Keratinocyte (primary cell): ENCODE results near the gene TMUB1. TPM values are rescaled to one million over a fixed set of nuclear protein-coding genes. Genes with fewer than 3 reads are reported as not detected.

Source experiments
- DNase-seq: peaks from one replicate; pipeline ENCODE4 v3.0.0-alpha.2; 2011; ENCODE audit warnings: low read depth, missing footprints, low spot score
- FAIRE-seq: peaks from 2 replicates; lab custom pipeline; 2011; peaks lifted over from hg19 to GRCh38; lab: Jason Lieb, UNC
- H2AFZ ChIP-seq: 2 replicates; pipeline ENCODE4 v1.6.0; 2012; ENCODE audit warnings: low read length, control low read depth, inconsistent platforms; ENCODE audit not compliant: control insufficient read depth
- H3K27ac ChIP-seq: 2 replicates; pipeline ENCODE4 v1.5.1; 2011; ENCODE audit warnings: low read length; ENCODE audit not compliant: control insufficient read depth, insufficient read depth
- H3K27me3 ChIP-seq: 3 replicates; pipeline ENCODE4 v1.6.0; 2011; ENCODE audit warnings: low read length; ENCODE audit not compliant: control insufficient read depth, insufficient read depth; ENCODE audit errors: extremely low read depth
- H3K36me3 ChIP-seq, 2 experiments: 2 replicates in 1 of 2; 3 replicates in 1 of 2; pipeline ENCODE4 v1.5.1; 2011; ENCODE audit warnings: low read length in 2 of 2, mild to moderate bottlenecking in 1 of 2; ENCODE audit not compliant: control insufficient read depth in 2 of 2, insufficient read depth in 2 of 2; ENCODE audit errors: extremely low read depth in 1 of 2
- H3K4me1 ChIP-seq: 3 replicates; pipeline ENCODE4 v1.5.1; 2011; ENCODE audit warnings: low read length; ENCODE audit not compliant: control insufficient read depth, insufficient read depth; ENCODE audit errors: extremely low read depth
- H3K4me2 ChIP-seq: 3 replicates; pipeline ENCODE4 v1.6.0; 2011; ENCODE audit warnings: low read depth, low read length; ENCODE audit not compliant: control insufficient read depth, insufficient read depth; ENCODE audit errors: extremely low read depth
- H3K4me3 ChIP-seq, 3 experiments: fragments of 200-600 bp in 1 of 3; sonication (generic) in 1 of 3; 2 replicates in 2 of 3; 3 replicates in 1 of 3; pipeline ENCODE4 v1.5.1; 2011 to 2016; ENCODE audit warnings: low read length in 3 of 3, mild to moderate bottlenecking in 3 of 3, control low read depth in 2 of 3, inconsistent platforms in 1 of 3, low read depth in 1 of 3, mixed read lengths in 1 of 3, mixed run types in 1 of 3, moderate library complexity in 1 of 3; ENCODE audit not compliant: control insufficient read depth in 2 of 3, insufficient read depth in 2 of 3; ENCODE audit errors: extremely low read depth in 1 of 3
- H3K79me2 ChIP-seq: 2 replicates; pipeline ENCODE4 v1.6.0; 2012; ENCODE audit warnings: low read length; ENCODE audit not compliant: control insufficient read depth, insufficient read depth
- H3K9ac ChIP-seq: 3 replicates; pipeline ENCODE4 v1.6.0; 2011; ENCODE audit warnings: low read length; ENCODE audit not compliant: control insufficient read depth, insufficient read depth; ENCODE audit errors: extremely low read depth
- H3K9me1 ChIP-seq: 3 replicates; pipeline ENCODE4 v1.6.0; 2011; ENCODE audit warnings: low read length; ENCODE audit not compliant: control insufficient read depth, insufficient read depth; ENCODE audit errors: extremely low read depth
- H3K9me3 ChIP-seq: 2 replicates; pipeline ENCODE4 v1.5.1; 2012; ENCODE audit warnings: low read depth, low read length; ENCODE audit not compliant: control insufficient read depth
- H4K20me1 ChIP-seq: 3 replicates; pipeline ENCODE4 v1.6.0; 2011; ENCODE audit warnings: low read length; ENCODE audit not compliant: control insufficient read depth, insufficient read depth; ENCODE audit errors: extremely low read depth
- EZH2 ChIP-seq: IDR thresholded peaks from one replicate; pipeline ENCODE4 v1.6.1; 2012; ENCODE audit warnings: inconsistent platforms, mild to moderate bottlenecking, low read length, moderate library complexity
- dilution Hi-C: fragments of 300-500 bp; cut with MboI; formaldehyde crosslinking; loops from one replicate; pipeline ENCODE4 v1.7.0; 2020; ENCODE audit warnings: low sequenced_read_pairs; ENCODE audit not compliant: extremely low pct_ligation_motif_present
- polyA plus RNA-seq, 5 experiments: library from polyadenylated mRNA; depleted of rRNA in 3 of 5; stranded (reverse) in 3 of 5; stranded (forward) in 1 of 5; unstranded in 1 of 5; fragments of >200 nt; gene quantifications; 1 replicate in 1 of 5; 2 replicates in 3 of 5; 3 replicates in 1 of 5; pipeline versions ENCODE4 v1.2.1 to v1.2.3, GENCODE V29; 2011 to 2012; ENCODE audit warnings: missing spikeins in 2 of 5, low read depth in 1 of 5, low replicate concordance in 1 of 5
- TF ChIP-seq, protein P1 (sequence below), 3 experiments: IDR thresholded peaks in 1 of 3; conservative IDR thresholded peaks in 1 of 3; optimal IDR thresholded peaks in 1 of 3; 2 replicates in 2 of 3; 3 replicates in 1 of 3; pipeline versions ENCODE3 to v1.5.1; 2011; ENCODE audit warnings: low read length in 3 of 3, mild to moderate bottlenecking in 3 of 3, moderate library complexity in 2 of 3, control low read depth in 1 of 3, inconsistent platforms in 1 of 3; ENCODE audit not compliant: insufficient read depth in 2 of 3; ENCODE audit errors: extremely low read depth in 1 of 3

The TMUB1 gene
- polyA plus RNA-seq, 1 donor (not counting 4 experiments of a cell fraction or from before 2014, with no cell fraction given): 12.2 TPM

DNA sequence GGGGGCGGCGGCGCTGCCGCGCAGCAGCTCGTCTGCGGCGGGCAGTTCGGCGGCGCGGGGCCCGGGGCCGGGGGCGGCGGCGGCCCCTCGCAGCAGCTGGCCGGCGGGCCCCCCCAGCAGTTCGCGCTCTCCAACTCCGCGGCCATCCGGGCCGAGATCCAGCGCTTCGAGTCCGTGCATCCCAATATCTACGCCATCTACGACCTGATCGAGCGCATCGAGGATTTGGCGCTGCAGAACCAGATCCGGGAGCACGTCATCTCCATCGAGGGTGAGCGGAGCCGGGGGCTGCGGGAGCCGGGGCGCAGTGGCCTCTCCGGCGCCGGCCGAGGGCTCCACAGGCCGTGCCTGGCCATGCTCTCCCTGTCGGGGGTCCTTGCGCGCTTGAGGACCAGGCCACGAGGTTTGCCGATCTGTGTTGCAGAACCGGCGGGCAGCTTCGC is 3.5 kb upstream of the TMUB1 start:
- DNase-seq (no peak), FAIRE-seq (no peak)
- Histone ChIP-seq H2AFZ (peak overlapping the region; percentile 46), H3K9me3 (no peaks in the 10 kb centered on the region), H3K36me3 (peaks cover 0 to 5% of the 10 kb centered on the region in 2 experiments), H3K79me2 (peaks cover 59% of the 10 kb centered on the region), H3K4me2 (peak overlapping the region; percentile 99), H3K9ac (peak overlapping the region; percentile 93), H3K4me1 (peaks cover 33% of the 10 kb centered on the region), H3K4me3 (peak overlapping the region; percentile 80 to 90 (median 83)), H4K20me1 (peaks cover 4% of the 10 kb centered on the region), H3K27me3 (no peaks in the 10 kb centered on the region), H3K9me1 (no peaks in the 10 kb centered on the region), H3K27ac (peak overlapping the region; percentile 92)
- dilution Hi-C loops: no loop called here
- TF ChIP-seq EZH2: no peak
- TF ChIP-seq, protein P1, sequence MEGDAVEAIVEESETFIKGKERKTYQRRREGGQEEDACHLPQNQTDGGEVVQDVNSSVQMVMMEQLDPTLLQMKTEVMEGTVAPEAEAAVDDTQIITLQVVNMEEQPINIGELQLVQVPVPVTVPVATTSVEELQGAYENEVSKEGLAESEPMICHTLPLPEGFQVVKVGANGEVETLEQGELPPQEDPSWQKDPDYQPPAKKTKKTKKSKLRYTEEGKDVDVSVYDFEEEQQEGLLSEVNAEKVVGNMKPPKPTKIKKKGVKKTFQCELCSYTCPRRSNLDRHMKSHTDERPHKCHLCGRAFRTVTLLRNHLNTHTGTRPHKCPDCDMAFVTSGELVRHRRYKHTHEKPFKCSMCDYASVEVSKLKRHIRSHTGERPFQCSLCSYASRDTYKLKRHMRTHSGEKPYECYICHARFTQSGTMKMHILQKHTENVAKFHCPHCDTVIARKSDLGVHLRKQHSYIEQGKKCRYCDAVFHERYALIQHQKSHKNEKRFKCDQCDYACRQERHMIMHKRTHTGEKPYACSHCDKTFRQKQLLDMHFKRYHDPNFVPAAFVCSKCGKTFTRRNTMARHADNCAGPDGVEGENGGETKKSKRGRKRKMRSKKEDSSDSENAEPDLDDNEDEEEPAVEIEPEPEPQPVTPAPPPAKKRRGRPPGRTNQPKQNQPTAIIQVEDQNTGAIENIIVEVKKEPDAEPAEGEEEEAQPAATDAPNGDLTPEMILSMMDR (optimal IDR thresholded peaks at IDR 0.05 in 1 of 3, IDR thresholded peaks at IDR 0.05 in 1 of 3, conservative IDR thresholded peaks at IDR 0.05 in 1 of 3; ENCODE audit: extremely low read depth in 1 of 3, insufficient read depth in 2 of 3, low read length in 3 of 3): no peak

DNA sequence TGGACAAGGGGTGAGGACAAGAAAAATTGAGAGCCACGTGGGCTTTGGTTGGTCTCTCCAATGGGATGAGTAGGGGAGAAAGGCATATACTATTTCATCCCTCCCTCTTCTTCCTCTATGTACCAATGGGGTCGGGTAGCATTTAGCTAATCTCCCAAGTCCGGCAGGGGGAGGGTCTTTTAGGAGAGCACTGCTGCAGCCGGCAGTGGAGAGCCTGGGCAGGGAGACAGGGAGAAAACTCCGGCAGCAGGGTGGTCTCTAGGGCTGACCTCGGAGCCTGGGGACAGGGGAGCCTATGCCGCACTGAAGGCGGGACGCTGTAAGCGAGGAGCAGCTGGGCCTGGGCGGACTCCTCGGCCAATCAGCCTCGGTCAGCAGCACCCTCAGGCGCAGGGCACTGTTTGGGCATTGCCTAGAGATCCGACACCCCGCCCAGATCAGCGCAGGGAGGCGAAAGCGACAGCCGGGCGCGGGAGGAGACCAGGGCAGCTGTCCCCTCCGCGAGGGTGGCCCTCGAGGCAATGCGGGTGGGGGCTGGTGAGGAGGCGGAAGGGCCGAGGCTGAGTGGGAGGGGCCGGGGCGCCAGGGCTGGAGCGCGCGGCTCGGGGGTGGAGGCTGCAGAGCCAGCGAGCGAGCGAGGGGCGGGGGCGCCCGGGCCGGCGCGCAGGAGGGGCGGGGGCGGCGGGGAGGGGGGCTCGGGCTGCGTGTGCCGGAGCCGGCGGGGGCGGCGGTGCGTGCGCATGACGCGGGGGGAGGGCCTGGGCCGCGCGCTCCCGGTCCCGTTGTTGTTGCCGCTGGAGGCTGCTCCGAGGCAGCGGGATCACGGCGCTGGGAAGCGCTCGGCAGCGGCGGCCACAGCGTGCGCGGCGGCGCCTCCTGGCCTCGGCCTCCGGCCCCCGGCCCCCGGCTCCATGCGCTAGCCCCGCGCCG is 2.7 kb upstream of the TMUB1 start, which contains the start of gene AGAP3:
AGAP3 (plus strand) TSS at position 785 of the 930 bp plus-strand sequence. CDS start 267 bp downstream, outside the sequence.
- DNase-seq (no peak), FAIRE-seq (no peak)
- Histone ChIP-seq H4K20me1 (no peaks in the 10 kb centered on the region), H3K27ac (peak within 1 kb of the TSS; percentile 92), H3K4me2 (peak within 1 kb of the TSS; percentile 99), H2AFZ (peak within 1 kb of the TSS; percentile 46), H3K9ac (peak within 1 kb of the TSS; percentile 93), H3K4me3 (peak within 1 kb of the TSS; percentile 80 to 90 (median 83)), H3K27me3 (no peaks in the 10 kb centered on the region), H3K79me2 (peaks cover 51% of the 10 kb centered on the region), H3K36me3 (peaks cover 0 to 2% of the 10 kb centered on the region in 2 experiments), H3K9me3 (no peaks in the 10 kb centered on the region), H3K4me1 (peaks cover 39% of the 10 kb centered on the region), H3K9me1 (no peaks in the 10 kb centered on the region)
- dilution Hi-C loops: no loop called here
- no peak for TF ChIP-seq EZH2
- TF ChIP-seq, protein P1 (optimal IDR thresholded peaks at IDR 0.05 in 1 of 3, IDR thresholded peaks at IDR 0.05 in 1 of 3, conservative IDR thresholded peaks at IDR 0.05 in 1 of 3; ENCODE audit: extremely low read depth in 1 of 3, insufficient read depth in 2 of 3, low read length in 3 of 3): no peak
